Cardiac muscle cell (in vitro differentiated cells and primary cell): ENCODE measurements around the gene CCN2. TPM values are rescaled to one million over a fixed set of nuclear protein-coding genes. Genes with fewer than 3 reads are reported as not detected.

Source experiments
- DNase-seq, 2 donors: peaks; one replicate each; pipeline versions ENCODE4 v3.0.0 to v3.0.0-alpha.2; 2010 to 2017; ENCODE audit warnings: low read depth in 1 of 2, low spot score in 1 of 2
- H3K27ac ChIP-seq: fragments of 200-600 bp; sonication (generic); 2 replicates; pipeline ENCODE4 v1.5.1; 2016
- H3K27me3 ChIP-seq: fragments of 200-600 bp; sonication (generic); 2 replicates; pipeline ENCODE4 v1.6.0; 2016; ENCODE audit warnings: control low read depth
- H3K36me3 ChIP-seq: fragments of 200-600 bp; sonication (generic); 2 replicates; pipeline ENCODE4 v1.5.1; 2016; ENCODE audit warnings: control low read depth
- H3K4me1 ChIP-seq: fragments of 200-600 bp; sonication (generic); 2 replicates; pipeline ENCODE4 v1.8.1; 2017; ENCODE audit warnings: low read depth, mild to moderate bottlenecking, mixed run types
- H3K4me3 ChIP-seq: fragments of 200-600 bp; sonication (generic); 2 replicates; pipeline ENCODE4 v1.5.1; 2016; ENCODE audit warnings: mild to moderate bottlenecking
- H3K9me3 ChIP-seq: fragments of 200-600 bp; sonication (generic); 2 replicates; pipeline ENCODE4 v1.5.1; 2017; ENCODE audit warnings: low read depth, mild to moderate bottlenecking, control low read depth
- polyA plus RNA-seq: library from polyadenylated mRNA; unstranded; fragments of >200 nt; fragmentation: Nextera tagmentation; extraction: Ambion mirVana; gene quantifications from 2 replicates; pipeline ENCODE4 v1.2.1, GENCODE V29; 2016
- total RNA-seq: library from RNA; depleted of rRNA; stranded (reverse); fragments of >200 nt; gene quantifications from 2 replicates; pipeline ENCODE4 v1.2.3, GENCODE V29; 2016
- TF ChIP-seq, protein P1 (sequence below): IDR thresholded peaks from 2 replicates; pipeline ENCODE4 v1.5.1; 2012; ENCODE audit warnings: low read depth, mild to moderate bottlenecking, low read length

The CCN2 gene
- total and polyA plus RNA-seq, 2 experiments from 2014 or later, result 20.1 to 44.3 TPM

- peak; percentile 79 to 81 for DNase-seq
- H3K27ac ChIP-seq, result no peak overlapping the region
- TF ChIP-seq, protein P1, sequence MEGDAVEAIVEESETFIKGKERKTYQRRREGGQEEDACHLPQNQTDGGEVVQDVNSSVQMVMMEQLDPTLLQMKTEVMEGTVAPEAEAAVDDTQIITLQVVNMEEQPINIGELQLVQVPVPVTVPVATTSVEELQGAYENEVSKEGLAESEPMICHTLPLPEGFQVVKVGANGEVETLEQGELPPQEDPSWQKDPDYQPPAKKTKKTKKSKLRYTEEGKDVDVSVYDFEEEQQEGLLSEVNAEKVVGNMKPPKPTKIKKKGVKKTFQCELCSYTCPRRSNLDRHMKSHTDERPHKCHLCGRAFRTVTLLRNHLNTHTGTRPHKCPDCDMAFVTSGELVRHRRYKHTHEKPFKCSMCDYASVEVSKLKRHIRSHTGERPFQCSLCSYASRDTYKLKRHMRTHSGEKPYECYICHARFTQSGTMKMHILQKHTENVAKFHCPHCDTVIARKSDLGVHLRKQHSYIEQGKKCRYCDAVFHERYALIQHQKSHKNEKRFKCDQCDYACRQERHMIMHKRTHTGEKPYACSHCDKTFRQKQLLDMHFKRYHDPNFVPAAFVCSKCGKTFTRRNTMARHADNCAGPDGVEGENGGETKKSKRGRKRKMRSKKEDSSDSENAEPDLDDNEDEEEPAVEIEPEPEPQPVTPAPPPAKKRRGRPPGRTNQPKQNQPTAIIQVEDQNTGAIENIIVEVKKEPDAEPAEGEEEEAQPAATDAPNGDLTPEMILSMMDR, result peak; percentile 66
- H3K4me3 ChIP-seq, result no peak overlapping the region
- no peaks in the 10 kb centered on the region for H3K27me3 ChIP-seq
- no peaks in the 10 kb centered on the region for H3K9me3 ChIP-seq
- H3K4me1 ChIP-seq, result no peaks in the 10 kb centered on the region
- H3K36me3 ChIP-seq, result no peaks in the 10 kb centered on the region
Observed at GRCh38 chr6:131923356-131923755, 27.8 kb downstream of the CCN2 start.

DNA sequence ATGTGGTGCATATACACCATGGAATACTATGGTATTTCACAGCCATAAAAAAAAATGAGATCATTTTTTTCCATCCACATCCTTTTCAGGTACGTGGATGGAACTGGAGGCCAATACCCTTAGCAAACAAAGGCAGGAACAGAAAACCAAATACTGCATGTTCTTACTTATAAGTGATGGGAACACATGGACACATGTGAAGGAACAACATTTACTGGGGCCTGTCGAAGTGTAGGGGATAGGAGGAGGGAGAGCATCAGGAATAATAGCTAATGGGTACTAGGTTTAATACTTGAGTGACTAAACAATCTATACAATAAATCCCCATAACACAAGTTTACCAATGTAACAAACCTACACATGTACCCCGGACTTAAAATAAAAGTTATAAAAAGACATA lies 30.5 kb downstream of the CCN2 start:
- Histone ChIP-seq H3K4me3 (no peak overlapping the region), H3K4me1 (peaks cover 7% of the 10 kb centered on the region)
- TF ChIP-seq, protein P1, result no peak

DNA sequence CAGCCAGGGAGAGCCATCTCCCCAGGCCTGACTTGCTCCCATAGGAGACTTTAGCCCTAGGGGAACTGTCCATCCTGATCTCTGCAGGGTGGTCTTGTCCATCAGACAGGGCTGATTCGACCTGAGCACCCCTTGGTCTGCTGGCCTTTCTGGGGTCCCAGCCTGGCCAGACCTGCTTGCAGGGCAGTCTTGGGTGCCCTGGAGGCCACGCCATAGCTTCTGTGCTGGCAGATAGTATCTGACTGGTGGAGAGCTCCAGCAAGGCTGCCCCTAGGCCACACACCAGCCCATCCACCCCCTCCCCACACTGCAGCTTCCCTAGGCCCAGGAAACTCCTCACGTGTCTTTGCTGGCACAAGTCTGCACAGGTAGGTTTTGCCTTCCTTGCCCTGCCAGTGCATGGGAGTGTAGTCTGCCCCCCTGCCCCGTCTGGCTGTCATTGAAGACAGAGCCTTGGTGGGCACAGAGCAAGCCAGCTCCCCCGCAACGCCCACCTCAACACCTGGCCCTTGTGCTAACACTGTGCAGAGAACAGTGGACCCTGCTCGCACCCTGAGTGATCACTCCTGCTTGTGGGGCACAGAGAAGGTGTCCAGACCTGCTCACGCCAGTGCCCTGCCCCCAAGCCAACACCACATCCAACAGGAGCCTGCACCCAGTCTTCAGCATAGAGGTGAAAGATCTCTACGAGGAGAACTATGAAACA lies 32.4 kb downstream of the CCN2 start:
- TF ChIP-seq, protein P1, result no peak
- no peaks in the 10 kb centered on the region for H3K27me3 ChIP-seq
- H3K27ac ChIP-seq, result no peak overlapping the region
- H3K36me3 ChIP-seq, result no peaks in the 10 kb centered on the region
- no peak for DNase-seq
- peaks cover 7% of the 10 kb centered on the region for H3K4me1 ChIP-seq
- no peak overlapping the region for H3K4me3 ChIP-seq
- H3K9me3 ChIP-seq, result no peaks in the 10 kb centered on the region

More for the DNA sequence above, 30.5 kb downstream of the CCN2 start:
- no peak for DNase-seq
- Histone ChIP-seq H3K9me3 (no peaks in the 10 kb centered on the region), H3K27me3 (no peaks in the 10 kb centered on the region), H3K27ac (no peak overlapping the region), H3K36me3 (no peaks in the 10 kb centered on the region)

GRCh38 chr6:131917763-131918649 lies 33.2 kb downstream of the CCN2 start:
- no peaks in the 10 kb centered on the region for H3K36me3 ChIP-seq
- no peak overlapping the region for H3K4me3 ChIP-seq
- no peaks in the 10 kb centered on the region for H3K9me3 ChIP-seq
- TF ChIP-seq, protein P1, result no peak
- no peaks in the 10 kb centered on the region for H3K27me3 ChIP-seq
- H3K4me1 ChIP-seq, result peaks cover 7% of the 10 kb centered on the region
- no peak overlapping the region for H3K27ac ChIP-seq
- no peak for DNase-seq

DNA sequence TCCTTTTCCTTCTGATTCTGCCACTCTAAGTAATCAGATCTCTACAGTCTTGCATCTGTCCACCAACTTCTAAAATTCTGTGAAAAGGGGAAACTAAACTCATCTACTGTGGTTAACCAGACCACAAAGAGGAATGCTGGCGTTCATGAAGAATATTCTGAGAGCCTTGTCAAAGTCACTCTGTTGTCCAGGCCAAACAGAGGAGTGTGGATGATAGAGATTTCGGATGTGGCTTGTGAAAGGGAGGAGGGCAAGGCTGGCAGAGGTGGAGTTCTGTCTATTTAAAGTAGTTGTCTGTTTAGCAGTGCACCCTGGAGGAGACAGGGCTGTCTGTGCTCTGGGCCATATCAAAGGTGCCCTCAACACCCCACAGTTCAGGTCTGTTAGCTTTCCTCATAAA lies 33.9 kb downstream of the CCN2 start:
- H3K9me3 ChIP-seq, result no peaks in the 10 kb centered on the region
- TF ChIP-seq, protein P1, result no peak
- H3K36me3 ChIP-seq, result no peaks in the 10 kb centered on the region
- peaks cover 7% of the 10 kb centered on the region for H3K4me1 ChIP-seq
- H3K4me3 ChIP-seq, result no peak overlapping the region
- DNase-seq, result peak in 1 of 2 donors; percentile 23
- no peak overlapping the region for H3K27ac ChIP-seq
- no peaks in the 10 kb centered on the region for H3K27me3 ChIP-seq
